Measurements from ENCODE around the gene SAMD15. TPM values are rescaled to one million over a fixed set of nuclear protein-coding genes. Genes with fewer than 3 reads are reported as not detected.

SAMD15 gene
- total and polyA plus RNA-seq, 2 experiments from 2014 or later, result 0.61 to 0.76 TPM

- no peak for TF ChIP-seq REST (IDR thresholded peaks at IDR 0.05; ENCODE audit: unreplicated experiment)
- no peak for TF ChIP-seq JUNB (IDR thresholded peaks at IDR 0.05; ENCODE audit: unreplicated experiment)
- TF ChIP-seq, protein P1, sequence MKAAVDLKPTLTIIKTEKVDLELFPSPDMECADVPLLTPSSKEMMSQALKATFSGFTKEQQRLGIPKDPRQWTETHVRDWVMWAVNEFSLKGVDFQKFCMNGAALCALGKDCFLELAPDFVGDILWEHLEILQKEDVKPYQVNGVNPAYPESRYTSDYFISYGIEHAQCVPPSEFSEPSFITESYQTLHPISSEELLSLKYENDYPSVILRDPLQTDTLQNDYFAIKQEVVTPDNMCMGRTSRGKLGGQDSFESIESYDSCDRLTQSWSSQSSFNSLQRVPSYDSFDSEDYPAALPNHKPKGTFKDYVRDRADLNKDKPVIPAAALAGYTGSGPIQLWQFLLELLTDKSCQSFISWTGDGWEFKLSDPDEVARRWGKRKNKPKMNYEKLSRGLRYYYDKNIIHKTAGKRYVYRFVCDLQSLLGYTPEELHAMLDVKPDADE (IDR thresholded peaks at IDR 0.05), result no peak
- no peak for TF ChIP-seq ZNF331 (CRISPR knock-in tag; IDR thresholded peaks at IDR 0.05; ENCODE audit: low read depth)
- TF ChIP-seq CREB1 (CRISPR knock-in tag; IDR thresholded peaks at IDR 0.05; ENCODE audit: low read depth), result no peak
- no peak for TF ChIP-seq ZNF462 (CRISPR knock-in tag; IDR thresholded peaks at IDR 0.05)
Measured at GRCh38 chr14:77403768-77404167, 26.6 kb downstream of the SAMD15 start (continued).
